HuH-7.5 (cell line): Measurements from ENCODE around the gene TRPV6.
A peak's percentile ranks its signal among the peaks of the same experiment; 100 is the strongest.

Experiments
- DNase-seq: peaks from one replicate; pipeline ENCODE4 v3.0.0; 2011; ENCODE audit warnings: low spot score

Gene TRPV6

DNA sequence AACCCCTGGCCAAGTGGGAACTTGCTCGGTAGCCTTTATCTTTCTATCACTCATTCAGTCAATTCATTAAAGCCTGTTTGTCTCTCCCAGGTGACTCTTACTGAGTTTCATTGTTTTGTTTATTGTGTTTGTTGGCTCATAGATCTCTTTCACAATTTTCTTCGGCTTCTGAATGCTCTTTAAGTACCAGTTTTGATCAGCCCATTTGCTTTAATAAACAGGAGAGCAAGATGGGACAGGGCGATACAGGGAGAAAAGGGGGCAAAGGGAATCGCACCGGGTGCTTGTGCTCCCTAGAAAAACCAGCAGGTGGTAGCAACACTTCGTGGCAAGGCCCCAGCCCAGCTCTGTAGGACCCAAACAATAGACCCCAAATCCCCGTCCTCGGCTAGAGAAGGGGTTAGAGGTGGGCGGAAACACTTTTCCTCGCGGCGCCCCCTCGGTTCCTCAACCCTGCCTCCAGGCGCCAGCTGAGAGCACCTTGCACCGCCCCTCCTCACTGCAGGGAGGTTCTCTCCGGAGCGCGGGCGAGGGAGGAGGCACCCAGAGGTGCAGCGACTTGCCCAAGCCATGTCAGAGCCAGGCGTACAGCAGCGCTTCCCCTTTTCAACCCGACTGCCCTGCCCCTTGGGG, 31.7 kb downstream of the TRPV6 start:
- peak; percentile 83 for DNase-seq

DNA sequence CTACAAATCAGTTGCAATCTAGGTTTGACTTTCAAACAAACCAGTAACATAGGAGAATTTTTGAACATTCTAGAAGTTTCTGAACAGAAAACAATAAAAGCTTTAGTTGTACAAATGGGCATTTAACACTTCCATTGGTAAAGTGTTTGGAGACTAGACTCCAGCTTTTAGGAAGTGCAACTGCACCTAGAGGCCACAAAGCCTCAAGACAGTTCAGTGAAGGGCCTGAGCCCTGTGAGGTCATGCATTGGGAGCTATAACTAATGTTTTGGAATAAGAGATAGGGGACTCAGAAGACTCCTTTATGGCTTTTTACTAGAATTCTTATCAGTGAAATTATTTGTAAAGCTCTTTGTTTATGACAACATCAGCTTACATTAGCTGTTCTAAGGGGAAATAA, 33.6 kb downstream of the TRPV6 start:
- DNase-seq, result no peak

DNA sequence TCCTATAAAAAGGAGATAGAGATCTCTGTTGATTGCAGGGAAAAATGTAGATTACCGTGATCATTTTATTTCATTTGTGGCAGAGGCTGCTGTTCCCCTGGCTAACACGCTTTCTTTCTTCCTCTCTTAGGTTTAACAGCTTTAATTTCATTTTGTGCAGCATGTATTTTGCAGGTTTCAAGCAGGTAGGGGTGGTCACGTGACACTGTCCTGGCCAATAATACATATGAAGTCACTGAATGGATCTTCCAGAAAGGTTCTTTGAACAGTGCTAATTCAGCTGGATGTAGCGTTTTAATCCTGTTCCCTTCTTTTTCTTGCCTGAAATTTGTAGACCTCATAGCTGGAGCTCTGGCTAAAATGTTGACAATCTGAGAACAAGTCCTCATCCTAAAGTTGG, 34.3 kb downstream of the TRPV6 start:
- DNase-seq, result no peak

DNA sequence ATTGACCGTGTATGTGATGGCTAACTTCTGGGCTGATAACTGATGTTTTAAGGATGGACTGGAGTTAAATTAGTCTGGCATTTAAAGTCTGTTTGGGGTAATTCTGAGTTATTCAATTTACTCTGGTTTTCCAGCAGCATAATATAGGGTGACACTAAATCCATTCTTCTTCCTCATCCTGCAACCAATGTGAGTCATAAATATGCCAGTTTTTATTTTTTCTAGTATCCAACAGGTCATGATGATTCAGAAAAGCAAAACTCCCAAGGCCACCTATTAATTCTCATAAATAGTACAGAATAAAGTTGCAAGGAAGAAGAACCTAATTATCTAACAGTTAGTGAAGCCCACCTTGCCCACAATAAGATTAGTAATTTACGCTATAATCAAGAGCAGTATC, 38.2 kb downstream of the TRPV6 start:
- DNase-seq, result no peak

DNA sequence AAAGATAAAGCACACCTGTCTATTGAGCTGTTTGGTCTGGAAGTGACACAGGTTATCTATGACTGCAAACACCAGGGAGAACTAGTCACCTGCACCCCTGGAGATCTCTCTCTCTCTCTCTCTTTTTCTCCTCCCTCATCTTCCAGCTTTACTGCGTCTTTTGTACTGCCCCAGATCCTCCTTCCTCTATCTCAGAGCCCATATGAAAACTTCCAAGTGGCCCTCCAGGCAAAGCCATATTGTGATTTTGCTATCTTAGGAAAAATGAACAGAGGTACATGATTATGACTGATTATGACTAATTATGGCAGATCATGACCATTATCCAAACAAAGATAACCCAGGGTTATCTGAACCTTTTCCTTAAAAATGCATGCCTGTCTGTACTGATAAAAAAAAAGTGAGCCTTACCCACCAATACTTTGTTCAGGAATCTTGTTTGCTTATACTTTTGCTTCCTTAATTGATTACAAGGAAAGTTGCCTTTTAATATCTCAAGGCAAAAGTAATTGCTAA, 43.2 kb downstream of the TRPV6 start:
- DNase-seq, result no peak

DNA sequence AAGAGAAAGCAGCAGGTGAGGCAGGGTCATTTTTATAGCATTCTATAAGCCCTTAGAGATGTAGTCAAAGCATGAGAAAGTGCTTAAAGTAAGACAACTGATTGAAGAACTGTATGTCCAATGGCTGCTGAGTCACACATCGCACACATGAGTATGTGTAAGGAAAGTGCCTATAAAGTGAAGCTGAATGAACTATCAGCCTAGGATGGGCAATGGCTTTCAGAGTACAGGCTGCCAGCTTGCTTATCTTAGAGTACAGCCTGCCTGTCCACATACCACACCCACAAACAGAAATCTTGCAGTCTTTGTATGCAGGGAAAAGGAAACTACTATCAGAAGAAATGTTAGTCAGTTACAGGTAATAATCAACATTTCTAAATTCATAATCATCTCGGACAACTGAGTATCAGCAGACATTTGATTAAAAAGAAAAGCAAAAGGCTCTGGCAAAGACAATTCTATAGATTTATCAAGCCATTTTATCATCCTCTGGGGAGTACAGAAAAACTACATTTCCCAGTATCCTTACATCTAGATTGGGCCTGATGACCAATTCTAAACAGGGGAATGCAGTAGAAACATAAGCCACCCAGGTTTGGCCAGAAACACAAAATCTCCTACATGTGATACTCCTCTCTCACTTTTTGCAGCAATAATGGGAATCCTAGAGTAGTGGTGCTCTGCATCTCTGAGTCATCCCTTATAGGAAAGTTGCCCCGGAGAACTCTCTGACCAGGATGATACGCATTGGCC, 46.9 kb downstream of the TRPV6 start:
- DNase-seq, result no peak

DNA sequence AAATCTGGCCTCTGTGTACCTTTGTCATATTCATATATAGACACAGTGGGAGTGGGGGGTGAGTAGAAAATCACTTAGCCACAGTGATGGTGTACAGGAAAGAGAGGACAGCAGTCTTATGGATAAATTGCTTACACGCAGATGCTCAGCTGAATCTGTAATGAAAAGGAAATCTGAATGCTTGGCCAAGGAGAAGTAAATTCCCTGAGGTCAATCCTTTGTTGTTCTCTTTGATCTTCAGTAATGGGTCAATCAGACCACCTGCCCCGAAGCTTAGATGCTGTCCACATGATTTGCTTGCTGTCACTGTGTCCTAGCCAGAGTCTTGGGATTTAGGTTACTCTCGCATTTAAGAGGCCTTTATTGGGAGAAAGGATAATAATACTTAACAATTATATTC, 49.1 kb downstream of the TRPV6 start:
- no peak for DNase-seq

DNA sequence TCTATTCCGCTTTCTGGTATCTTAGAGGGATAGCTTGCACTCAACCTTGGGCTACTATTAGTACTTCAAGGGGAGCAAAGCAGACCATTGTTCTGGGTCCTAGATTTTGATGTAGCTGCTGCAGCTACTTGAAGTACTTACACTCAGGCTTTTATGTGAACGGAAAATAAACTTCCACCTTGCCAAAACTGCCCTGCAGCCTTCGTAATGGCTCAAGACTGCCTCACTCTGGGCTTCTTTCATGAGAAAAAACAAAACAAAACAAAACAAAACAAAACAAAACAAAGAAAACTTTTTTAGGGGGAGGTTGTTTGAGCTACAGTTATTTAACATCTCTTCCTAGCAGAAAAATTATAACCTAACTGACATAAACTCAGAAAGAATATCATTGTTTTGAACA, 50.1 kb downstream of the TRPV6 start:
- DNase-seq, result no peak

DNA sequence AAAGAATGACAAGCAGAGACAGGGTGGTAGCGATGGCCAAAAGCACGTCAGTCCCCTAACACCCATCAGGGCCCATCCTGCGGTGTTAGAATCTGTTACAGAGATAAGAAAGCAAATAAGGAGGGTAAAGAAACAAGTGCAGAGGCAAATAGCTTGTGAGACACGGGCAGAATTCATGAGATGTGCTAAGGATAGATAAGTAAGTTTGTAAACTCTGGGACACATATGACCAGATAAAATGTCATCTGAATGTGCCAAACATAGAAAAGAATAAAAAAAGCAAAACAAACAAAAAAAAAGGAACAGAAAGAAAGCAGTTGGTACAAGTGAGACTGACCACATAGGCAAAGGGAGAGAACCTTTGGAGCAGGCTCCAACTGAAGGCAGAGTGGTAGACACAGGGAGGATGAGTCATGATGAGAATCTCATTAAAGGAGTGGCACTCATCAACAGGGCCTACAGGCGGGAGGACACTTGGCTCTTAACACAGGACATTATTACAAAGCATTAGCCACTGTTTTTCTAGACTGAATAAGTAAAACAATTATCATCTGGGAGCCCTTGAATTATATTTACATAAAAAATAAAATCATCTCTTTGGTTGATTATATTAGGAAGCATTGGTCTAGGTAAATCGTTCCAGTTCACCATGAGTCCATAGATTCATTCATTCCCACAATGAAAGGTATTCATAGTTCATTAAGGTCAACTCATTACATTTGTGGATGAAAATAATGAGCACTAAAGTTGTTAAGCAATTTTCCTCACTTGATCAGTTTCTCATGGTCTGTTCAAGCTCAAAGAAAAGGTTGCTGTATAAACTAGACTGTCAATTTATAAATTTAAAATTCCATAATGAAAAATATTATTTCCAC, 52.1 kb downstream of the TRPV6 start:
- DNase-seq, result no peak

DNA sequence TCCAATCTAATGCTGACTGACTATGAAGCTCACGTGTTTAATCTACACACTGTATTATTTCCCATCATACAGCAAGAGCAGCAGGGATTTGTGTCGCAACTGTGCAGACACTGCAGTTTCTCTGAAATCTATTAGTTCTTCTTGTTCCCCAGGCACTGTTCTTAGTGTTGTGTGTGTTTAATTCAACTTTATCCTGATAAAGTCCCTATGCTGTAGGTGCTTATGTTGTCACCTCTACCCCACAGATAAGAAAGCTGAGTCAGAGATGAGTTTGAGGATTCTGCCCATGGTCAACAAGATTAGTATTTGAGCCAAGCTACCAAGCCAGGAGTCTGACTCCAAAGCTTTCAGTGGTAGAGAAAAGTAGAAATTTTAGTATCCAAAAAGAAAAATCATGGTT, 53.1 kb downstream of the TRPV6 start:
- DNase-seq, result no peak

DNA sequence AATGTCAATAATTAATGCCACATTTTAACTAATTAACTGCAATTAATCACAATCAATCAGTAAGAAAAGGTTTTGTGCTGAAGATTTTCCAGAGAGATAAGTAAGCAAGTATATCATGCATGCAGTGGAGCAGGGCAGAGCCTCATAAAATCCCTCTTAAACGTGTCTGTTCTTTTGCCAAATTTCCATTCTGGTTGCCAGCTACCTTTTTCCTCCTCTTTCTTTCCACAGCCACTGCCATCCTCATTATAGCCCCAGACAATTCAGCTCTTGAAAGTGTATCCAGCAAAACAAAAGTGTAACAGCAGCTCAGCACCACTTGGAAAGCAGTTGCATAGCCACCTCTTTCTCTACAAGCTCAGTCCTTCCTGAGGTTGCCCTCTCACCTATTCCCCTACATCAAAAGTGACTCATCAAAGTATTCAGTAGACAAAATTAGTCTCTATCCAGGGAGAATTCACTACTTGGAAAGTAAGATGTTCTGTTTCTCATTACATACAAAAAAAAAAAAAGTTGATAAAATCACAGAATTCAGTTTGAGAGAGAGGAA, 57.5 kb downstream of the TRPV6 start:
- DNase-seq, result no peak

DNA sequence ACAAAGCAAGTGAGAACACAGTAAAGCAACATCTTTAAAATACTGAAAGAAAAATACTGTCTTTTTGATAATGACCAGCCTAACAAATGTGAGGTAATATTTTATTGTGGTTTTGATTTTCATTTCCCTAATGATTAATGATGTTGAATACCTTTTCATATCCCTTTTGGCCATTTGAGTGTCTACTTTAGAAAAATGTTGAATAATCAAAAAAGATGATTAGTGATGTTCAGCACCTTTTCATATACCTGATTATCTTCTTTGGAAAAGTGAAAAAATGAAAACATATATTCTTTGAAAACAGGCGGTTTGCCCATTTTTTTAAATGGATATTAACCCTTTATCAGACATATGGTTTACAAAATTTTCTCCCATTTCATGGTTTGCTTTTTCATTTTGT, 62.8 kb downstream of the TRPV6 start:
- no peak for DNase-seq
